OCI-LY1 (cell line): ENCODE measurements around the gene TTC4.

Experiments used
- EZH2 ChIP-seq: fragments of 200-600 bp; sonication (generic), shearing (Covaris generic); IDR thresholded peaks from 2 replicates; pipeline ENCODE4 v1.8.0; 2017; ENCODE audit warnings: borderline replicate concordance, mixed run types, mild to moderate bottlenecking, antibody characterized with exemption, low read length, moderate library complexity, mixed read lengths
- TF ChIP-seq, protein P1 (sequence below): fragments of 200-600 bp; sonication (generic), shearing (Covaris generic); IDR thresholded peaks from 2 replicates; pipeline ENCODE4 v1.5.1; 2017; ENCODE audit warnings: mild to moderate bottlenecking, antibody characterized with exemption, low read length, moderate library complexity, mixed read lengths

DNA sequence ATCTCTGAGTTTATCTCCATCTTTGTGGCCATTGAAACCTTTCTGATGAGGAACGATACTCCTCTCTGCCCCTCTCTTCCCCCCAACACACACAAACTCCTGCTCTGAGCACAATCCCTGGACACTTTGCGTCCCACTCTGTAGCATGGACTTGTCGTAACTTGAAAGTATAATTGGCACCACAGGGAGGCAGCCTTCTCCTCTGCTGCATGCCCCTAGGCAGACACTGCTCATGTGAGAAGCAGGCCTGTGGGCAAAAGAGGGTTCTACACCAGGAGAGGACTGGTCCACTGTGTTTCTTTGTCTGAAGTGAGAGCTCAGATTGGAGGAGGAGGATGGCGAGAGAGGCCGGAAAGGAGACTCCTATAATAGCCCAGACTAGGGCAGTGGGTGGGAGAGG, 52.4 kb downstream of the TTC4 start:
- TF ChIP-seq, protein P1, sequence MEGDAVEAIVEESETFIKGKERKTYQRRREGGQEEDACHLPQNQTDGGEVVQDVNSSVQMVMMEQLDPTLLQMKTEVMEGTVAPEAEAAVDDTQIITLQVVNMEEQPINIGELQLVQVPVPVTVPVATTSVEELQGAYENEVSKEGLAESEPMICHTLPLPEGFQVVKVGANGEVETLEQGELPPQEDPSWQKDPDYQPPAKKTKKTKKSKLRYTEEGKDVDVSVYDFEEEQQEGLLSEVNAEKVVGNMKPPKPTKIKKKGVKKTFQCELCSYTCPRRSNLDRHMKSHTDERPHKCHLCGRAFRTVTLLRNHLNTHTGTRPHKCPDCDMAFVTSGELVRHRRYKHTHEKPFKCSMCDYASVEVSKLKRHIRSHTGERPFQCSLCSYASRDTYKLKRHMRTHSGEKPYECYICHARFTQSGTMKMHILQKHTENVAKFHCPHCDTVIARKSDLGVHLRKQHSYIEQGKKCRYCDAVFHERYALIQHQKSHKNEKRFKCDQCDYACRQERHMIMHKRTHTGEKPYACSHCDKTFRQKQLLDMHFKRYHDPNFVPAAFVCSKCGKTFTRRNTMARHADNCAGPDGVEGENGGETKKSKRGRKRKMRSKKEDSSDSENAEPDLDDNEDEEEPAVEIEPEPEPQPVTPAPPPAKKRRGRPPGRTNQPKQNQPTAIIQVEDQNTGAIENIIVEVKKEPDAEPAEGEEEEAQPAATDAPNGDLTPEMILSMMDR = no peak
- no peak for TF ChIP-seq EZH2
